ENCODE measurements around the gene SPRYD3.
A peak's percentile ranks its signal among the peaks of the same experiment; 100 is the strongest.

Gene SPRYD3

GRCh38 chr12:53067993-53068770, 11.0 kb downstream of the SPRYD3 start:
- H3K4me1 ChIP-seq: peaks cover 13 to 98% (median 84%) of the 10 kb centered on the region in 4 donors
- H3K9me3 ChIP-seq: no peaks in the 10 kb centered on the region
- H3K27ac ChIP-seq: peak overlapping the region; percentile 93 to 99
- DNase-seq: peak in 1 of 2 donors; percentile 66
- H3K36me3 ChIP-seq: peaks cover 4 to 76% (median 16%) of the 10 kb centered on the region in 3 donors
- TF ChIP-seq CTCF (IDR thresholded peaks at IDR 0.05): no peak
- no peaks in the 10 kb centered on the region for H3K27me3 ChIP-seq
- no peak overlapping the region for H3K4me3 ChIP-seq
- intact Hi-C loops (cut with DNase I; ENCODE audit: low total_unique reads): loop anchor here (2.0 to 5.0 kb wide), 2 partner anchors 31 to 129 kb away; no protein-coding TSS in a partner anchor

GRCh38 chr12:53067074-53067992, 11.9 kb downstream of the SPRYD3 start:
- Histone ChIP-seq H3K4me1 (peaks cover 9 to 98% (median 84%) of the 10 kb centered on the region in 4 donors), H3K27me3 (no peaks in the 10 kb centered on the region), H3K4me3 (no peak overlapping the region), H3K9me3 (no peaks in the 10 kb centered on the region), H3K36me3 (peaks cover 12 to 81% (median 24%) of the 10 kb centered on the region in 3 donors), H3K27ac (peak overlapping the region; percentile 93 to 99)
- TF ChIP-seq CTCF (IDR thresholded peaks at IDR 0.05): no peak
- intact Hi-C loops (cut with DNase I; ENCODE audit: low total_unique reads): loop anchor here (2.0 to 5.0 kb wide), 2 partner anchors 31 to 130 kb away; no protein-coding TSS in a partner anchor
- peak; percentile 26 to 64 for DNase-seq

- Histone ChIP-seq H3K27ac (peak overlapping the region; percentile 93 to 99), H3K27me3 (no peaks in the 10 kb centered on the region), H3K36me3 (peaks cover 21 to 90% (median 35%) of the 10 kb centered on the region in 3 donors), H3K9me3 (no peaks in the 10 kb centered on the region), H3K4me3 (no peak overlapping the region), H3K4me1 (peaks cover 4 to 98% (median 86%) of the 10 kb centered on the region in 4 donors)
- intact Hi-C loops (cut with DNase I; ENCODE audit: low total_unique reads): loop anchor here (2.0 to 5.0 kb wide), 2 partner anchors 33 to 131 kb away; no protein-coding TSS in a partner anchor
- DNase-seq: peak; percentile 80 to 92
- TF ChIP-seq CTCF (IDR thresholded peaks at IDR 0.05): peak; percentile 88 to 97
Observed at GRCh38 chr12:53065975-53066931, 12.9 kb downstream of the SPRYD3 start.

GRCh38 chr12:53065470-53065869, 13.7 kb downstream of the SPRYD3 start:
- TF ChIP-seq CTCF (IDR thresholded peaks at IDR 0.05): no peak
- DNase-seq: peak; percentile 37 to 72
- Histone ChIP-seq H3K4me3 (no peak overlapping the region), H3K36me3 (peaks cover 29 to 90% (median 43%) of the 10 kb centered on the region in 3 donors), H3K27me3 (no peaks in the 10 kb centered on the region), H3K9me3 (no peaks in the 10 kb centered on the region), H3K4me1 (peaks cover 0 to 98% (median 85%) of the 10 kb centered on the region in 4 donors), H3K27ac (peak overlapping the region; percentile 93 to 99)
- intact Hi-C loops (cut with DNase I; ENCODE audit: low total_unique reads): loop anchor here (5.0 kb wide), 1 partner anchor 132 kb away; no protein-coding TSS in a partner anchor

Measured in tibial artery (tissue), 4 donors.